SK-N-SH (cell line): ENCODE results near the gene PLCG1.

ENCODE experiments used
- CHD2 ChIP-seq: fragments of 150-350 bp; IDR thresholded peaks from 2 replicates; pipeline ENCODE4 v1.6.1; 2018; ENCODE audit warnings: low read length; ENCODE audit not compliant: partially characterized antibody
- CTCF ChIP-seq: fragments of 200-600 bp; sonication (generic); IDR thresholded peaks from 2 replicates; pipeline ENCODE4 v1.6.1; 2017; ENCODE audit warnings: antibody characterized with exemption, mild to moderate bottlenecking, moderate library complexity
- EZH2phosphoT487 ChIP-seq: fragments of 200-600 bp; sonication (generic); IDR thresholded peaks from 2 replicates; pipeline ENCODE4 v1.6.1; 2017; ENCODE audit warnings: low read depth, mixed run types, mild to moderate bottlenecking, antibody characterized with exemption, moderate library complexity, borderline replicate concordance
- REST ChIP-seq: IDR thresholded peaks from 2 replicates; pipeline ENCODE4 v1.6.1; 2012; ENCODE audit warnings: mild to moderate bottlenecking, low read depth, low read length, moderate library complexity

GRCh38 chr20:41126719-41127118, 10.6 kb upstream of the PLCG1 start:
- no peak for TF ChIP-seq CHD2
- TF ChIP-seq EZH2phosphoT487: no peak
- no peak for TF ChIP-seq REST
- no peak for TF ChIP-seq CTCF
